Measurements from ENCODE around the gene ANKRD27. TPM values are rescaled to one million over a fixed set of nuclear protein-coding genes. Genes with fewer than 3 reads are reported as not detected.
"Not testable (repeated sequence)": the region's sequence is repeated elsewhere in the genome, so short reads cannot be mapped to it uniquely, and the experiment has no call there.

Gene ANKRD27
- polyA plus RNA-seq, 1 of the 3 experiments (the other 2 are of a cell fraction): 16.5 TPM

DNA sequence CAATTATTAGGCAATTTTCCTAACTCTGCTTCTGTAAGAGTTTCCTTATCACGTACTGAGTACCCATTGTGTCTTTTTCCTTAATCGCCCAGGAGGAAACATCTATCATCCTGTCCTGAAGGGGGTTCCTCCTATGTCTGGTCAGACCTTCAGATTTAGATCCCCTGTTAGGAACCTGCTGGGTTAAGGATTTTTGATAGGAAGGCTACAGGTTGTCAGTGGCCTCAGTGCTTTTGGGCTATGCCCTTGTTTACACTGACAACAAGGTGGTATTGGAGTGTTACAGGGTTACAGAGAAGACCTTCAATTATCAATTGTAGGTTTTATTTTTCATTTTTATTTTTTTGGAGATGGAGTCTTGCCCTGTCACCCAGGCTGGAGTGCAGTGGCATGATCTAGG lies 19.9 kb upstream of the ANKRD27 start:
- WGBS (ENCODE audit: low lambda C conversion rate): 92% methylated on average over 2 of the region's 2 CpGs
- H3K4me3 ChIP-seq (ENCODE audit: low read depth in 2 of 2, low read length in 1 of 2): 0 out of 4 replicates have a peak overlapping the region, but pooled peaks of 1 of the 2 experiments have one; percentile 80
- POLR2A ChIA-PET; H3K9ac ChIP-seq; H3K9me2 ChIP-seq; H3K27ac ChIP-seq (ENCODE audit: low read depth in 2 of 2, low read length in 1 of 2); H3K27me3 ChIP-seq (ENCODE audit: insufficient read depth); H3F3A ChIP-seq (replicated peaks; ENCODE audit: insufficient read depth); CTCF ChIA-PET; H2AFZ ChIP-seq (ENCODE audit: low read depth); DNase-seq; H3K9me3 ChIP-seq: not testable (repeated sequence)
- peaks cover 0 to 16% of the 10 kb centered on the region in 2 experiments; a peak in 3 of 4 replicates for H3K4me1 ChIP-seq (ENCODE audit: control insufficient read depth in 1 of 2, insufficient read depth in 2 of 2, low read depth in 1 of 2, low read length in 1 of 2)
- H3K4me2 ChIP-seq: peak overlapping the region; percentile 96
- peaks cover 24% of the 10 kb centered on the region; the same call in 1 of the 2 replicates for H4K20me1 ChIP-seq (ENCODE audit: insufficient read depth)
- peaks cover 78% of the 10 kb centered on the region for H3K79me2 ChIP-seq (ENCODE audit: insufficient read depth)
- H3K36me3 ChIP-seq (replicated peaks in 1 of 2; ENCODE audit: control insufficient read depth in 1 of 2, insufficient read depth in 2 of 2, low read length in 1 of 2): peaks cover 22 to 29% of the 10 kb centered on the region in 2 experiments

DNA sequence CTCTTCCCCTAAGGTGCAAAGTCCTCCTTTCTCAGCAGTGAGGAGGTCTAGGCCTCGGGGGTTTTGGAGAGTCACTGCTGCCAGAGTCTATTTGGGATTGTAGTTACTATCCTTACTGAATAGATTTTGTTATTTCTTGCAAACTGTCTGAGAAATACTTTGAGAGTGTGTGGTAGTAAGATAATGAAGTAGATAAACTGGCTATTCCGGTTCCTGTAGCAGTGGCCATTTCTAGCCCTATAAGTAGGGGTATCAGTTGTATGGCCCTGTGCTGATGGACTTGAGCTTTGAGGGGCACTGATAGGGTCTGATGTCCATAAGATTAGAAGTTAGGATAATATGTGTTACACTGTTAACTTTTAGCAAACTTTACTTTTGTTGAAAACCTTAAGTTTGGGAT lies 19.3 kb upstream of the ANKRD27 start:
- H3K27ac ChIP-seq (ENCODE audit: low read depth in 2 of 2, low read length in 1 of 2); H3K9me2 ChIP-seq; H3F3A ChIP-seq (replicated peaks; ENCODE audit: insufficient read depth); H3K9me3 ChIP-seq; POLR2A ChIA-PET; CTCF ChIA-PET; H3K27me3 ChIP-seq (ENCODE audit: insufficient read depth); DNase-seq; H2AFZ ChIP-seq (ENCODE audit: low read depth); H3K9ac ChIP-seq: not testable (repeated sequence)
- Histone ChIP-seq H3K36me3 (replicated peaks in 1 of 2; ENCODE audit: control insufficient read depth in 1 of 2, insufficient read depth in 2 of 2, low read length in 1 of 2) (peaks cover 19 to 29% of the 10 kb centered on the region in 2 experiments), H3K4me3 (ENCODE audit: low read depth in 2 of 2, low read length in 1 of 2) (peak overlapping the region in 1 of 2 experiments; percentile 80; a peak in 3 of 4 replicates), H3K79me2 (ENCODE audit: insufficient read depth) (peaks cover 73% of the 10 kb centered on the region), H4K20me1 (ENCODE audit: insufficient read depth) (peaks cover 24% of the 10 kb centered on the region; the same call in 1 of the 2 replicates), H3K4me1 (ENCODE audit: control insufficient read depth in 1 of 2, insufficient read depth in 2 of 2, low read depth in 1 of 2, low read length in 1 of 2) (peaks cover 0 to 16% of the 10 kb centered on the region in 2 experiments; a peak in 3 of 4 replicates), H3K4me2 (peak overlapping the region; percentile 96)
- WGBS (ENCODE audit: low lambda C conversion rate): 64% methylated on average over 2 of the region's 2 CpGs

DNA sequence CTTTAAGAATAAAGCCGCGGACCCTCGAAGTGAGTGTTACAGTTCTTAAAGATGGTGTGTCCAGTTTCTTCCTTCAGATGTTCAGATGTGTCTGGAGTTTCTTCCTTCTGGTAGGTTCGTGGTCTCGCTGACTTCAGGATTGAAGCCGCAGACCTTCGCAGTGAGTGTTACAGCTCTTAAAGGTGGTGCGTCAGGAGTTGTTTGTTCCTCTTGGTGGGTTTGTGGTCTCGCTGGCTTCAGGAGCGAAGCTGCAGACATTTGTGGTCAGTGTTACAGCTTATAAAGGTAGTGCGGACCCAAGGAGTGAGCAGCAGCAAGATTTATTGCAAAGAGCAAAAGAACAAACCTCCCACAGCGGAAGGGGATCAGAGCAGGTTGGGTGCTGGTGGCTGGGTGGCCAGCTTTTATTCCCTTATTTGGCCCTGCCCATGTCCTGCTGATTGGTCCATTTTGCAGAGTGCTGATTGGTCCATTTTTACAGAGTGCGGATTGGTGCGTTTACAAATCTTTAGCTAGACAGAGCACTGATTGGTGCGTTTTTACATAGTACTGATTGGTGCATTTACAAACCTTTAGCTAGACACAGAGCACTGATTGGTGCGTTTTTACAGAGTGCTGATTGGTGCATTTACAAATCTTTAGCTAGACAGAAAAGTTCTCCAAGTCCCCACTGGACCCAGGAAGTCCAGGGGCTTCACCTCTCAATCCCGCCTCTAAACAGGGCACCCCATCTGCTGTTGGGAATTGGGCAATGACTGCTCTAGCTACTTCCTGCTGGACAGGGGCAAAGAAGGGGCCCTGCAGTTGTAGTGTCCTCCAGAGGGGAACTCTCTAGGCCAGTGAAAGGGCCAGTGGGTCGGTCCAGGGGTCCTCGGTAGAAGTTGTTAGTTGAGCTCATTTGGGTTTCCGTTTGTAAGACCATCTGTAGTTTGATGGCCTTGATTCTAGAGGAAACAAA lies 18.4 kb upstream of the ANKRD27 start:
- not testable (repeated sequence) for H2AFZ ChIP-seq (ENCODE audit: low read depth); H3K9me3 ChIP-seq; H3K27me3 ChIP-seq (ENCODE audit: insufficient read depth); H3K27ac ChIP-seq (ENCODE audit: low read depth in 2 of 2, low read length in 1 of 2); DNase-seq; H3F3A ChIP-seq (replicated peaks; ENCODE audit: insufficient read depth); H3K9me2 ChIP-seq
- Histone ChIP-seq H3K79me2 (ENCODE audit: insufficient read depth) (peaks cover 64% of the 10 kb centered on the region), H3K4me2 (peak overlapping the region; percentile 96), H3K4me1 (ENCODE audit: control insufficient read depth in 1 of 2, insufficient read depth in 2 of 2, low read depth in 1 of 2, low read length in 1 of 2) (peaks cover 0 to 16% of the 10 kb centered on the region in 2 experiments; a peak in 3 of 4 replicates), H3K4me3 (ENCODE audit: low read depth in 2 of 2, low read length in 1 of 2) (peak overlapping the region; percentile 80 to 84), H3K36me3 (replicated peaks in 1 of 2; ENCODE audit: control insufficient read depth in 1 of 2, insufficient read depth in 2 of 2, low read length in 1 of 2) (peaks cover 14 to 21% of the 10 kb centered on the region in 2 experiments), H4K20me1 (ENCODE audit: insufficient read depth) (peaks cover 24% of the 10 kb centered on the region; the same call in 1 of the 2 replicates), H3K9ac (peak overlapping the region; percentile 92; the same call in 1 of the 2 replicates)
- WGBS (ENCODE audit: low lambda C conversion rate): 96% methylated on average over 20 of the region's 20 CpGs
- ChIA-PET CTCF (interaction anchor here (0.7 kb wide), 1 partner anchor 24 kb away, joined by 3 read pairs; no protein-coding TSS in a partner anchor), POLR2A (interaction anchor here (0.6 kb wide), 1 partner anchor 18 kb away, joined by 3 read pairs; the partner anchor contains the start of gene ANKRD27)

DNA sequence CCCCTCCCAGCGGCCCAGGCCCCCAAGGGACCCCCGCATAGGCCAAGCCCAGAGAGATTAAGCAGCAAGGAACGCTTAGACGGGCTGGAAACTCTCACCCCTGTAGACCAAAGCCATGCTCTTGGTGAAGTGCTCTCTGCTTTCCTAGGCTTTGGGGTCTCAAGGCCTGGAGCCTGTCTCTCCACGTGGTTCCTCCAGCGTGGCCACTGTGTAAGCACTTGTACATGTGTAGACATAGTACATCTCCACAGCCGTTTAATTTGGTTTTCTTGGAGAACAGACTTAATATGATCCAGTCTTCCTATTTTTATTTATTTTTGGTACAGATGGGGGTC lies 17.7 kb upstream of the ANKRD27 start:
- 0 out of 2 replicates have a peak, but pooled peaks have one; percentile 3 for TF ChIP-seq MXI1 (IDR thresholded peaks at IDR 0.05; ENCODE audit: low read depth, low read length)
- TF ChIP-seq, protein P1, sequence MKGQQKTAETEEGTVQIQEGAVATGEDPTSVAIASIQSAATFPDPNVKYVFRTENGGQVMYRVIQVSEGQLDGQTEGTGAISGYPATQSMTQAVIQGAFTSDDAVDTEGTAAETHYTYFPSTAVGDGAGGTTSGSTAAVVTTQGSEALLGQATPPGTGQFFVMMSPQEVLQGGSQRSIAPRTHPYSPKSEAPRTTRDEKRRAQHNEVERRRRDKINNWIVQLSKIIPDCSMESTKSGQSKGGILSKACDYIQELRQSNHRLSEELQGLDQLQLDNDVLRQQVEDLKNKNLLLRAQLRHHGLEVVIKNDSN (IDR thresholded peaks at IDR 0.05; ENCODE audit: borderline replicate concordance, low read depth): no peak
- Histone ChIP-seq H3K9ac (peak overlapping the region; percentile 92), H4K20me1 (ENCODE audit: insufficient read depth) (peaks cover 22% of the 10 kb centered on the region; the same call in 1 of the 2 replicates), H3K4me2 (peak overlapping the region; percentile 96), H3F3A (replicated peaks; ENCODE audit: insufficient read depth) (no peaks in the 10 kb centered on the region), H3K9me3 (no peaks in the 10 kb centered on the region), H3K4me3 (ENCODE audit: low read depth in 2 of 2, low read length in 1 of 2) (peak overlapping the region; percentile 80 to 84), H2AFZ (ENCODE audit: low read depth) (peak overlapping the region; percentile 77; the same call in 1 of the 2 replicates), H3K36me3 (replicated peaks in 1 of 2; ENCODE audit: control insufficient read depth in 1 of 2, insufficient read depth in 2 of 2, low read length in 1 of 2) (peaks cover 14 to 16% of the 10 kb centered on the region in 2 experiments), H3K4me1 (ENCODE audit: control insufficient read depth in 1 of 2, insufficient read depth in 2 of 2, low read depth in 1 of 2, low read length in 1 of 2) (peaks cover 0 to 16% of the 10 kb centered on the region in 2 experiments; a peak in 3 of 4 replicates), H3K9me2 (no peaks in the 10 kb centered on the region), H3K79me2 (ENCODE audit: insufficient read depth) (peaks cover 57% of the 10 kb centered on the region), H3K27me3 (ENCODE audit: insufficient read depth) (no peaks in the 10 kb centered on the region), H3K27ac (ENCODE audit: low read depth in 2 of 2, low read length in 1 of 2) (peak overlapping the region; percentile 50 to 86)
- CTCF ChIA-PET: no interaction called here
- no peak for DNase-seq
- WGBS (ENCODE audit: low lambda C conversion rate): 22% methylated on average over 7 of the region's 7 CpGs
- POLR2A ChIA-PET: no interaction called here

All from SK-N-SH (cell line).